ENCODE results near the gene TMEM200A. TPM values are rescaled to one million over a fixed set of nuclear protein-coding genes. Genes with fewer than 3 reads are reported as not detected.

TMEM200A gene
- total RNA-seq, 1 experiment from 2014 or later, result not detected

DNA sequence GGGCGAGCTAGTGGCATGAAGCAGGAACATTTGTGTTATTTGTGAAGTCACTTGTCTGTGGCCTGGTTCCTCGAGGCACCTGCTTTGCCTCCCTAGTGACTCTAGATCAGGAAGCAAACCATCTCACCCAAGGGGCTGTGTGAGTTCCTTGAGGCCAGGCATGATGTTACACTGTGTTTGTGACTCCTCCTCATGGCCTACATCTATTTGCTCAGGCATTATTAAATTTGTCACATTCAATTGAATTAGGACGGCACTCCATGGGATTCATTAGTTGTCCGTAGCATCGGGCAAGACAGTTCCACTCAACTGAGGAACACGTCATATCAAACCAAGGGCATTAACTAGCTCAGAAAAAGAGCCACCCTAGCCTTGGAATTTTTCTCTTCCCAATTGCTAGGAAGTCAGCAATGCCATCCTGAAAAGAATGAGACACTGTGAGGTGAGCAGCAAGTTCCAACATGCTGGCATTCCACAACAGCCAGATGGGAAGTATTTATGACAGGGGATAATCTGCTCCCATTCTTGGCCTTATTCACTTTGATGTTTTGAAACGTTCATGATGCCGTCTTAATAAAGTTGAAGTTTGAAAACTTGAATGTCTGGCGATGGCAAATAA lies 17.2 kb downstream of the TMEM200A start:
- Histone ChIP-seq H3K79me2 (ENCODE audit: low read depth) (no peaks in the 10 kb centered on the region), H3K36me3 (ENCODE audit: low read depth) (no peaks in the 10 kb centered on the region), H2AFZ (no peak overlapping the region), H3K9me3 (ENCODE audit: insufficient read depth, low read depth) (no peaks in the 10 kb centered on the region), H4K20me1 (ENCODE audit: insufficient read depth) (no peaks in the 10 kb centered on the region), H3K27ac (no peak overlapping the region), H3K9me2 (ENCODE audit: insufficient read depth) (no peaks in the 10 kb centered on the region), H3F3A (ENCODE audit: insufficient read depth, low read depth) (no peaks in the 10 kb centered on the region), H3K4me3 (no peak overlapping the region), H3K27me3 (ENCODE audit: insufficient read depth, low read depth) (no peaks in the 10 kb centered on the region), H3K4me2 (no peak overlapping the region), H3K4me1 (replicated peaks; ENCODE audit: insufficient read depth) (no peaks in the 10 kb centered on the region)
- DNase-seq, result no peak
- CTCF ChIA-PET, result no interaction called here
- TF ChIP-seq, protein P1, sequence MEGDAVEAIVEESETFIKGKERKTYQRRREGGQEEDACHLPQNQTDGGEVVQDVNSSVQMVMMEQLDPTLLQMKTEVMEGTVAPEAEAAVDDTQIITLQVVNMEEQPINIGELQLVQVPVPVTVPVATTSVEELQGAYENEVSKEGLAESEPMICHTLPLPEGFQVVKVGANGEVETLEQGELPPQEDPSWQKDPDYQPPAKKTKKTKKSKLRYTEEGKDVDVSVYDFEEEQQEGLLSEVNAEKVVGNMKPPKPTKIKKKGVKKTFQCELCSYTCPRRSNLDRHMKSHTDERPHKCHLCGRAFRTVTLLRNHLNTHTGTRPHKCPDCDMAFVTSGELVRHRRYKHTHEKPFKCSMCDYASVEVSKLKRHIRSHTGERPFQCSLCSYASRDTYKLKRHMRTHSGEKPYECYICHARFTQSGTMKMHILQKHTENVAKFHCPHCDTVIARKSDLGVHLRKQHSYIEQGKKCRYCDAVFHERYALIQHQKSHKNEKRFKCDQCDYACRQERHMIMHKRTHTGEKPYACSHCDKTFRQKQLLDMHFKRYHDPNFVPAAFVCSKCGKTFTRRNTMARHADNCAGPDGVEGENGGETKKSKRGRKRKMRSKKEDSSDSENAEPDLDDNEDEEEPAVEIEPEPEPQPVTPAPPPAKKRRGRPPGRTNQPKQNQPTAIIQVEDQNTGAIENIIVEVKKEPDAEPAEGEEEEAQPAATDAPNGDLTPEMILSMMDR (conservative IDR thresholded peaks at IDR 0.05), result no peak
- no peak for TF ChIP-seq EZH2 (IDR thresholded peaks at IDR 0.05; ENCODE audit: low read depth)
- BruUV-seq (replicated peaks), result no TSS peak
- POLR2A ChIA-PET (ENCODE audit: unreplicated experiment), result no interaction called here
- intact Hi-C loops (cut with micrococcal nuclease; ENCODE audit: unreplicated experiment), result no loop called here

DNA sequence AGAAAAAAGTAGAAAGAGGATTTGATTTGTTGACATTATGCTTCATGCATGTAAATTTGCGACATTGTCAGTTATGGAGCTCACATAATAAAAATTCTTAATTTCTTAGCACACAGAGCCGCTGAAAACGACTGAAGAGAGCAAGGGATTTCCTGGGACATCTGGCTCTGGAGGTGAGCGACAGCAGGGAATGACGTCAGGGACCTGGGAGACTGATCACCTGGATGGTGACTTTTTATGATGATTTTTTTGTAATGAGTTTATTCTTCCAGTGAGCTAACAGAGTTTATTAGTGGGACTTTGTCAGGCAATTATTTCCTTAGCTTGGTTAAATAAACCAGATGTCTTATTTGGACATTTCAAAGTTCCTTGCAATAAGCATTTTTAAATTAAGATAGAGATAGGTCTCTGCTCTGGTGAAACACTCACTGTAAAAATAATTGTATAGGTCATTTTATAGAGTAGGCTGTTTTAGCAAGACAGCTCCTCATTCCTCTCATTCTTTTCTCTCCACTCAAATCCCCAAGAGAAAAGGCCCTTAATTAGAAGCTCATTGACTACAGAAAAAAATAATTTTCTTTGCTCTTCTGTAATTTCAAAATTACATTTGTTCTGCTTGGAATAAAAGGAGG lies 19.4 kb downstream of the TMEM200A start:
- Histone ChIP-seq H4K20me1 (ENCODE audit: insufficient read depth) (no peaks in the 10 kb centered on the region), H3K36me3 (ENCODE audit: low read depth) (no peaks in the 10 kb centered on the region), H3K9me2 (ENCODE audit: insufficient read depth) (no peaks in the 10 kb centered on the region), H3K4me2 (no peak overlapping the region), H3K9me3 (ENCODE audit: insufficient read depth, low read depth) (no peaks in the 10 kb centered on the region), H2AFZ (no peak overlapping the region), H3K4me3 (no peak overlapping the region), H3F3A (ENCODE audit: insufficient read depth, low read depth) (no peaks in the 10 kb centered on the region), H3K79me2 (ENCODE audit: low read depth) (no peaks in the 10 kb centered on the region), H3K27me3 (ENCODE audit: insufficient read depth, low read depth) (no peaks in the 10 kb centered on the region), H3K27ac (no peak overlapping the region), H3K4me1 (replicated peaks; ENCODE audit: insufficient read depth) (no peaks in the 10 kb centered on the region)
- DNase-seq, result no peak
- BruUV-seq (replicated peaks), result no TSS peak
- TF ChIP-seq EZH2 (IDR thresholded peaks at IDR 0.05; ENCODE audit: low read depth), result no peak
- TF ChIP-seq, protein P1 (conservative IDR thresholded peaks at IDR 0.05), result no peak
- intact Hi-C loops (cut with micrococcal nuclease; ENCODE audit: unreplicated experiment), result no loop called here
- ChIA-PET CTCF (no interaction called here), POLR2A (ENCODE audit: unreplicated experiment) (no interaction called here)

DNA sequence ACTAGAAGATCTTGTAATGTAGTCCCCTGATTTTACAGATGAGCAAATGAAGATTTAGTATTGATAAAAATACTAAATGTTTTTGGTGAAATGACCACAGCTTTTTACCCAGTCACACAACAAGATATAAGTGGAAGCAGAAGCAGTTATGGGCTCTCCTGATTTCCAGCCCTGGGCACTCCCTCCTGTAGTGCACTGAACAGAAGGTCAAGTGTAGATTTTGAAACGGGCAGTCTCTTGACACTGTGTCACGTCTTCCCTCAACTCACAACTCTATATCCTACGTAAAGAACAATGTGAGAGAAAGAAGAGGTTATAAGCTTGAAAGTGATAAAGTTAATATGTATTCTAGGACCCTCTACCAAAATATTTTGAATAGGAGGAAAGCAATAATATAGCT lies 23.3 kb downstream of the TMEM200A start:
- ChIA-PET POLR2A (ENCODE audit: unreplicated experiment) (no interaction called here), CTCF (no interaction called here)
- Histone ChIP-seq H3K27me3 (ENCODE audit: insufficient read depth, low read depth) (no peaks in the 10 kb centered on the region), H3F3A (ENCODE audit: insufficient read depth, low read depth) (no peaks in the 10 kb centered on the region), H3K79me2 (ENCODE audit: low read depth) (no peaks in the 10 kb centered on the region), H3K4me2 (no peak overlapping the region), H3K4me1 (replicated peaks; ENCODE audit: insufficient read depth) (no peaks in the 10 kb centered on the region), H2AFZ (no peak overlapping the region), H3K4me3 (no peak overlapping the region), H3K36me3 (ENCODE audit: low read depth) (no peaks in the 10 kb centered on the region), H3K27ac (no peak overlapping the region), H4K20me1 (ENCODE audit: insufficient read depth) (no peaks in the 10 kb centered on the region), H3K9me2 (ENCODE audit: insufficient read depth) (0 out of 2 replicates have a peak, but pooled peaks cover 4% of the 10 kb centered on the region), H3K9me3 (ENCODE audit: insufficient read depth, low read depth) (no peaks in the 10 kb centered on the region)
- BruUV-seq (replicated peaks), result no TSS peak
- DNase-seq, result no peak
- TF ChIP-seq EZH2 (IDR thresholded peaks at IDR 0.05; ENCODE audit: low read depth), result no peak
- TF ChIP-seq, protein P1 (conservative IDR thresholded peaks at IDR 0.05), result no peak
- intact Hi-C loops (cut with micrococcal nuclease; ENCODE audit: unreplicated experiment), result no loop called here
